Dermis blood vessel endothelial cell (primary cell): Measurements from ENCODE around the gene SUOX. TPM values are rescaled to one million over a fixed set of nuclear protein-coding genes. Genes with fewer than 3 reads are reported as not detected.
"Not testable (repeated sequence)": the region's sequence is repeated elsewhere in the genome, so short reads cannot be mapped to it uniquely, and the experiment has no call there.

Source experiments
- DNase-seq: peaks from one replicate; pipeline ENCODE4 v3.0.0; 2010
- total RNA-seq: library from RNA; depleted of rRNA; stranded (reverse); fragments of >200 nt; gene quantifications from 2 replicates; pipeline ENCODE4 v1.2.3, GENCODE V29; 2014

Gene SUOX
- total RNA-seq, 1 donor from 2014 or later, result 12.4 TPM

DNA sequence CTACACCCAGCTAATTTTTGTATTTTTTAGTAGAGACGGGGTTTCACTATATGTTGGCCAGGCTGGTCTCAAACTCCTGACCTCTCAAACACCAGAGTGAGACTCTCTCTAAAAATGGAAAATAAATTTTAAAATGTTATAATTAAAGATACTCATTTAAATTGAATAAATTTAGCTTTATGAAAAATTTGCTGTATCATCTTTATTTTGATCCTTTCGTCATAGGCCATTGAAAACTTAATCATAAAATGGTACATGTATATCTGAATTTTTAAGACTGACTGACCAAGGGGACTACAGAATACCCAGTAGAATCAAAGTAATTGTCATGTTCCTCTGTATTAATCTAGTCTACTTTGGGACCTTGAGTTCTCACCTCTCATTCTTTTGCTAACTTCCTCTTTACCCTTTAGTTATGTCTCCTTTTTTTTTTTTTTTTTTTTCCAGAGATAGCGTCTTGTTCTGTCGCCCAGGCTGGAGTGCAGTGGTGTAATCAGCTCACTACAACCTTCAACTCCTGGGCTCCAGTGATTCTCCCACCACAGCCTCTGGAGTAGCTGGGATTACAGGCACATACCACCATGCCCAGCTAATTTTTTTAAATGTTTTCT lies 13.7 kb upstream of the SUOX start:
- no peak for DNase-seq

DNA sequence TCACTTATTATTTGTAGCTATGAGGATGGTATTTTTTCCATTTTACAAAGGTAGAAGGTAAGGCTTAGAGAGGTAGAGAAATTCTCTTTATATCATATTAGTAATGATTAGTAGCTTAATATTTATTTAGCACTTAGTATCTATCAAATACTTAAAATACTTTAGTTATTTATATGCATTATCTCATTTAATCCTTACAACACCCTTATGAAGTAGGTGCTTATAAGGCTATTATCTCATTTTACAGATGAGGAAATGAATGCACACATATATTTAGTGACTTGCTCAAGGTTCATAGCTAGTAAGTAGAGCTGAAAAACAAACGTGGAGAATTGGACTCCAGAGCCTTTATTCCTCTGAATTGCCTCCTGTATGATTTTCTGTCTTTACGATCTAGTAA lies 12.2 kb upstream of the SUOX start:
- no peak for DNase-seq

GRCh38 chr12:55985341-55985740 lies 11.7 kb upstream of the SUOX start:
- DNase-seq, result no peak

DNA sequence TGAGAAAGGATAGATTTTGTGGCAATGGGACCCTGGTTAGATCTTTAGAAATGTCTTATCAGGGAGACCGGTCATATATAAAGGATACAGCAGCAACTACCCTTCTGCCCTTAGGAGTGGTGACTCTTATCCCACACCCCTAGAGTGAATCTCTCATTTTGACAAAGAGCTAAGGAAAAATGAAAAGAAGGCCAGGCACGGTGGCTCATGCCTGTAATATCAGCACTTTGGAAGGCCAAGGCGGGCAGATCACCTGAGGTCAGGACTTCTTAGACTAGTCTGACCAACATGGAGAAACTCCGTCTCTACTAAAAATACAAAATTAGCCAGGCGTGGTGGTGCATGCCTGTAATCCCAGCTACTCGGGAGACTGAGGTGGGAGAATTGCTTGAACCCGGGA lies 11.1 kb upstream of the SUOX start:
- DNase-seq, result not testable (repeated sequence)

DNA sequence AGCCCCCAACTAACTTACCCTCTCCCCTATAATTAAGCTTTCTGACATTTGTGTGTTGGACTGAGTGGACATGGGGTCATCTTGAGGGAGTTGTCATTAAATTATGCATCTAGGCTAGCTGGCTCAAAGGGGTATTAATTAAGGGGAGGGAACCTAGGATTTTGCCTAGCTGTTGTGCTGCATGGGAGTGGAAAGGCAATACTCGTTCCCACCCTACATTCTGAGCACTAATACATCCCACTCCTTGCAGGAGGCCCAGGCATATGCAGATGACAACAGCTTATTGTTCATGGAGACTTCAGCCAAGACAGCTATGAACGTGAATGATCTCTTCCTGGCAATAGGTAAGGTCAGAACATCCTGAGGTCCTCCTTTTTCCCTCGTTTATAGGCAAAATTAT lies 6.0 kb upstream of the SUOX start:
- no peak for DNase-seq

- no peak for DNase-seq
These were observed 3.7 kb upstream of the SUOX start for GRCh38 chr12:55993230-55993853.

- DNase-seq, result no peak
These were observed 1.7 kb upstream of the SUOX start for GRCh38 chr12:55995366-55995765.

GRCh38 chr12:55996201-55996714 lies 818 bp upstream of the SUOX start:
- peak; percentile 86 for DNase-seq

- DNase-seq, result no peak
These were observed 421 bp downstream of the SUOX start for GRCh38 chr12:55997535-55997859.

DNA sequence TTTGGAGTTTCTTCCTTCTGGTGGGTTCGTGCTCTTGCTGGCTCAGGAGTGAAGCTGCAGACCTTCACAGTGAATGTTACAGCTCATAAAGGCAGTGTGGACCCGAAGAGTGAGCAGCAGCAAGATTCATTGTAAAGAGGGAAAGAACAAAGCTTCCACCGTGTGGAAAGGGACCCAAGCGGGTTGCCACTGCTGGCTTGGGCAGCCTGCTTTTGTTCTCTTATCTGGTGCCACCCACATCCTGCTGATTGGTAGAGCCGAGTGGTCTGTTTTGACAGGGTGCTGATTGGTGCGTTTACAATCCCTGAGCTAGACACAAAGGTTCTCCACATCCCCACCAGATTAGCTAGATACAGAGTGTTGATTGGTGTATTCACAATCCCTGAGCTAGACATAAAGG lies 2.4 kb downstream of the SUOX start:
- not testable (repeated sequence) for DNase-seq

DNA sequence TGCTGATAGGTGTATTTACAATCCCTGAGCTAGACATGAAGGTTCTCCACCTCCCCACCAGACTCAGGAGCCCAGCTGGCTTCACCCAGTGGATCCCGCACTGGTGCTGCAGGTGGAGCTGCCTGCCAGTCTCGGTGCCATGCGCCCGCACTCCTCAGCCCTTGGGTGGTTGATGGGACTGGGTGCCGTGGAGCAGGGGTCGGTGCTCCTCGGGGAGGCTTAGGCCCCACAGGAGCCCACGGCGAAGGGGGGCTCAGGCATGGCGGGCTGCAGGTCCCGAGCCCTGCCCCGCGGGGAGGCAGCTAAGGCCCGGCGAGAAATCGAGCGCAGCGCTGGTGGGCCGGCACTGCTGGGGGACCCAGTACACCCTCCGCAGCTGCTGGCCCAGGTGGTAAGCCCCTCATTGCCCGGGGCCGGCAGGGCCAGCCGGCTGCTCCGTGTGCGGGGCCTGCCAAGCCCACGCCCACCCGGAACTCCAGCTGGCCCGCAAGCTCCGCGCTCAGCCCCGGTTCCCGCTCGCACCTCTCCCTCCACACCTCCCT lies 3.0 kb downstream of the SUOX start:
- DNase-seq, result not testable (repeated sequence)

DNA sequence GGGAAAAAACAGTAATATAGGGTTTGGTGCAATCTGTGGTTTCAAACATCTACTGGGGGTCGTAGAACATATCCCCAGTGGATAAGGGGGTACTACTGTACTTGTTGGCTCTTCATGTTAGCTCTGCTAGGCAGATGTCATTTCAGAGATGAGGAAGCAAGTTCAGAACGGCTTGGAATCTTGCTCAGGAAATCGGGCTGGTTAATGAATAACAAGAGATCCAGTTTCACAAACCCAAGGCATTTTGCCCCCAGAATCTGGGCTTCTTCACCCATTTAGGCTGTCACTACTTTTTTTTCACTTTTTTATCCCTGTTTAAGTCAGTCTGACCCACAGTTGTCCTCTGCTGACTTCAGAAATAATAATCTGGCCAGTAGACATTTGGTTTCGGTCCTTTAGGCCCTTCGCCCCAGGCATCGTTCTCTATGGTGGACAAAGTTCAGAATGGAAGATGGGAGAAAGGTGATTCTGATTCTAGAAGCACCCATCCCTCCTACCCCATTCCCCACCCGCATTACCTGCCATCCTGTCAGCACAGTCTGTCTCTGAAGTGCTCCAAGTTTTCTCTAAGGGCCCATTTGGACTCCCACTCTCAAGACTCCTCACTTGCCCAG lies 4.5 kb downstream of the SUOX start:
- DNase-seq, result no peak

- DNase-seq, result not testable (repeated sequence)
These were observed 6.3 kb downstream of the SUOX start for GRCh38 chr12:56003376-56003775.

- DNase-seq, result no peak
These were observed 7.1 kb downstream of the SUOX start for GRCh38 chr12:56004211-56004610.

DNA sequence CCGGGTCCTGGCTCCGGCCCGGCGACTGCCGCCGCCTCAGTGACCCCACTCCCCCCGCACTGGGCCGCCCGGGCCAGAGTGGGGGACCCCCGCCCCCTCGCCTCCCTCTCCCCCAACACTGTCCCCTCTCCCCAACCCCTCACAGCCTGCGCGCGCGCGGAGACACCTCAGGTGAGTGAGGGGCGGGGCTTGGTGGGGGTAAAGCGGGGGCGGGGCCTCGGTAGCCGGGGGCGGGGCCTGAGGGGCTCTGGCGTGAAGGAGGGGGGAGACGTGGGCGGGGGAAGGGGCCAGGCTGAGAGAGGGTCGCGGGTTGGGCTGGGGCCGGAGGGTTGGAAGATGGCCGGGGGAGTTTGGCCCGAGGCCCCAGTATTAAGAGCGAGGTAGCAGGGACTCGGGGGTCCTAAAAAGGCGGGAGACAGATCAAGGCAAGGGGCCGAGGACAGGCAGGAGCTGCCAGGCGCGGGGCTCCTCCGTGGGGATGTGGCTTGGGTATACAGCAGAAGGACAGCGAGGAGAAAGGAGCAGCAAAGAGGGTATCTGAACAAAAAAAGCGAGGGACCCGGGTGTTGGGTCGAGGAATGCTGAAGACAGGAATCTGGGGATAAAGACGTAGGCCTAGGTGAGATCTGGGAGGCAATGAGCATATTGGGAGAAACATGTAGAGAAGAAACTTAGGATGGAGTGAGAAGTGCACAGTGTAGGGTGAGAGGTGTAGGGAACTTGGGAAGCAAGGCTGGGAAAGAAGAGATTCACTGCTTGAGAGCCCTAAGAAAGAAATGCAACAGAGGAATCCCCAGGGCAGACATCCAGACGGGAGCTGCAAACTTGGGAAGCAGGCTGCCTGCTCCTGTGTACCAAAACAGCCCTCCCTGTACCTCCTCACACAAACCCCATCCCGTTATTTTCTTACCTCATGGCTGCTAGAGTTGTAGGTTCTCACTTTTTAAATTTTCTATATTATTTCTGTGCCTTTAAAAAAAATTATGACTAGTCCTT lies 10.8 kb downstream of the SUOX start:
- peak; percentile 34 for DNase-seq

DNA sequence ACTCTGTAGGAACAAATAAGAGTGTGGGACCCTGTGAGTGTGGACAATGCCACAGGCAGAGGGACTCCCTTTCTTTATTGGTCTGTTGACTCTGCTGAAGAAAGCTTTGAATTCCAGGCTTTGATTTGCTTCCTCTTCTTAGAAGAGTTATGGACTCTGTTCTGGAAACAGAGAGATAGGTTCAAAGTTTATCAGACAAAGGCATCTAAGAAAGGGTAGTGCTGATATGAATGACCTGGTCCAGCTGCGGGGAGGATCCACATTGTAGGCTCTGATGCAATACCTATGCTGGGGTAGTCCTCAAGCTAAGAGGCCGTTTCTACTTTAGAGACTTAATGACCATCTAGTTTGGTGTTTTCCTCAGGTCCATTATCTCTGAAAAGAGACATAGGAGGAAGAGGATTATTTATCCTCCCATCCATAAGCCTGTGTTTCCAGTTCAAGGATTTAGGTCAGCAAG lies 13.1 kb downstream of the SUOX start:
- no peak for DNase-seq

DNA sequence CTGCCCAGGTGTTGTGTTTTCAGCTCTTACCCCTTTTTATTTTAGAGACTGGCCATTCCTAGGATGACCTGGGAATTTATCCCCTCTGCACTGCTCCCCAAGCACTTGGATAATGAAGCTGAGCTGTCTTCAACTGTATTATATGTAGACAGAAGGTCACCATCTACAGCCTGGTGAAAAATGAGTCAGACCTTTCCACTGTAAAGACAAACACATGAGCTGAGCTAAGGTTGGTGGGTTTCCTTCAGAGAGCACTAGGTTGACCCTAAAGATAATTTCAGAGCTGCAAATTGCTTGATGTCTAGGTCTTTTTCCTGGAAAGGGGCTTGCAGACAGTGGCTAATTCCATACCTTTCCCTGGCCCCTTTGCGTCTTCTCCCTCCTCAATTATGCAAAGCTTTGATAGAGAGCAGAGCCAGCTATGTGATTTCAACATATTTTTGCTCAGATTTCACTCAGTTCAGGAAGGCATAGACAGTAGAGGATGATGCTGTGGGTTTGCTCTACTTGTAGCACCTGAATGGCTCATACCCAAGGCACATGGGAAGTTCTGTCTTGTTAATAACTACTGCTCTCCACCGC lies 14.5 kb downstream of the SUOX start:
- no peak for DNase-seq

DNA sequence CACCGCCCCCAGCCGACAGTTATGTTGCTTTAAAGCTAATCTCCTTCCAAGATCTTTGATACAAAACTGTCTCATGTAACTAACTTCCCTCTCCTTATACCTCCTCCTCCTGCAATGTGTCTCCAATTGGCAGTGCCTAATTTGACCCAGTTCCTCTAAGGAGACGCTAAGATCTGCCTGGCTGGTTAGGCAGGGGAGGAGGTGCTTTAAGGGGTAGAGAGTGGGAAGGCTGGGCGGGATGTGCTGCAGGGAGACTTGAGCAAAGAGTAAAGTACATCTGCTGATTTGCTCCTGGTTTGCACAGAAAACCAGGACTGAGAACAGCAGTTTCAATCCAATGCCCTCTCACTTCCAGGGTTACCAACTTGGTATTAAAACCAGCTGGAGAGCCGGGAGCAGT lies 16.4 kb downstream of the SUOX start:
- no peak for DNase-seq

- peak; percentile 49 for DNase-seq
These were observed 17.1 kb downstream of the SUOX start for GRCh38 chr12:56014205-56014604.

- DNase-seq, result no peak
These were observed 20.1 kb downstream of the SUOX start for GRCh38 chr12:56017181-56017580.

DNA sequence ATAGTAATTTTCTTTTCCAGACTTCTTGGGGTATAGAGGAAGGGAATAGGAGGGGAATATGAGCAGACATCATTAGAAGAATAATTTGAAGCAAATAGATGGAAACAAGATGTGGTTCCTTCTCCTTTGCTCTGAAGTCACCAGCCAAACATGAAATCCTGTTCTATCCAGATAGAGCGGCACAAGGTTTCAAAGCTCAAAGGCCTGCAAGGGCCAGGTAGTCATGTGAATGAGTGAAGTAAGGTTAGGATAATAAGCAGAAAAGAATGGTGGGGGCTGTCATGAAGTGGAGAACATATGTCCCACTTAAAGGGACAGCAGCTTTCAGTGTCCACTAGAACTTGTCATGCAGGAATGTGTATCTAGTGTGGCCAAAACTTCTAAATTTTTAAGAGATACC lies 21.3 kb downstream of the SUOX start:
- no peak for DNase-seq
